GM18499 (cell line): ENCODE results near the gene YPEL1.
"Not testable (repeated sequence)": the region's sequence is repeated elsewhere in the genome, so short reads cannot be mapped to it uniquely, and the experiment has no call there.

Experiments
- ATAC-seq: cut with Tn5 transposase; IDR thresholded peaks from one replicate; pipeline ENCODE4 v1.9.1; 2021; ENCODE audit warnings: moderate number of reproducible peaks; ENCODE audit not compliant: insufficient read depth, unreplicated experiment

The YPEL1 gene

DNA sequence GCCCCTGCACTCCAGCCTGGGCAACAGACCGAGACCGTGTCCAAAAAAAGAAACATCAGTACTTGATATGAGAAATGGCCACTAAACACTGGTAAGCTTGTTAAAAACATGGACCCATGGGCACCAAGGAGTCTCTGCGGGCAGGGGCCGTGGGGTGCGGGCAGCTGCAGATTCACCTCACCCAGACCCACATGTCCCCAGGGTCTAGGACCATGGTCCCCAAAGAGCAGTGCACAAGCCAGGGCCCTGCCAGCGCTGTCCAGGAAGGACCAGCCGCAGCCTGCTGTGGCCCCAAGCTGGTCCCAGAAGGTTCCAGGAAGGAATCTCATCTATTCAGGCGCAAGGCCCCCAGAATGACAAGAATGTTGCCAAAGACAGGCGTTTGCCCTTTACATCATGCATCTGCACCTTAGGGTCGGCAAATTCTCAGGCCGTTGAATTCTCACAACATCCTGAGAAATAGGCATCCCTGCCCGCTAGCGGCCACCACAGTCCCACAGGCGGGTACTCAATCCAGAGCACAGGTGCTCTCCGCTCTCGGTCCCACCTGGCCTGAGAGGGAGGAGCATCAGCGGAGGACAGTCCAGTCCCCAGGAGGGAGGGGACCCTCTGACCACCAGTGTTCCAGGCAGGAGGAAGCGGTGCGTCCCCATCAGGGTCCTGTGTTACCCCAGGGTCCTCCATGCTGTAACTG, 9.5 kb downstream of the YPEL1 start:
- ATAC-seq: no peak

DNA sequence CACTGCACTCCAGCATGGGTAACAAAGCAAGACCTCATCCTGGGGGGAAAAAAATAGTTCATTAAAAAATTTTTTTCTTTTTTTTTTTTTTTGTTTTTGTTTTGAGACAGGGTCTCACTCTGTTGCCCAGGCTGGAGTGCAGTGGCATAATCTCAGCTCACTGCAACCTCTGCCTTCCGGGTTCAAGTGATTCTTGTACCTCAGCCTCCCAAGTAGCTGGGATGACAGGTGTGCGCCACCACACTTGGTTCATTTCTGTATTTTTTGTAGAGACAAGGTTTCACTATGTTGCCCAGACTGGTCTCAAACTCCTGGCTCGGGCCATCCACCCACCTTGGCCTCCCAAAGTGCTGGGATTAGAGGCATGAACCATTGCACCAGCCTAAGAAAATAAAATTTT, 11.1 kb downstream of the YPEL1 start:
- ATAC-seq: not testable (repeated sequence)

- not testable (repeated sequence) for ATAC-seq
Observed at GRCh38 chr22:21721195-21721852, 14.3 kb downstream of the YPEL1 start.

GRCh38 chr22:21720191-21720859, 15.3 kb downstream of the YPEL1 start:
- not testable (repeated sequence) for ATAC-seq

DNA sequence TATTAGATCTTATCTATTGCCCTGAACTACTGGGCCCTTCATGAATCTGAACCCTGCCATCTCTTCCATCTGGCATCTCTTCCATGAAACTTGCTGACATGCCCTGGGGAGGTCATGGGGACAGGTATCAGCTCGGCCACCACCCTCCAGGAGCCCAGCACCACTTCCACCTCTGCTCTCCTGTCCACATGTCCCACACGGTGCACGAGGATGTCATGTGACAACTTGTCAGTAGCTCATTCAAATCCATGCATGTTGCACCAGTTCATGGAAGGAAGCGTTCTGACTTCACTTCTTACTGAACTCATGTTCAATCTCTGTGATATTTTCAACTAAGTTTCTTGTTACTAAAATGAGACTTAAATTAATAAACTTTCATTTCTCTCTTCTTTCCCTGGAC, 16.6 kb downstream of the YPEL1 start:
- no peak for ATAC-seq

- ATAC-seq: no peak
Observed at GRCh38 chr22:21718499-21718898, 17.1 kb downstream of the YPEL1 start.

DNA sequence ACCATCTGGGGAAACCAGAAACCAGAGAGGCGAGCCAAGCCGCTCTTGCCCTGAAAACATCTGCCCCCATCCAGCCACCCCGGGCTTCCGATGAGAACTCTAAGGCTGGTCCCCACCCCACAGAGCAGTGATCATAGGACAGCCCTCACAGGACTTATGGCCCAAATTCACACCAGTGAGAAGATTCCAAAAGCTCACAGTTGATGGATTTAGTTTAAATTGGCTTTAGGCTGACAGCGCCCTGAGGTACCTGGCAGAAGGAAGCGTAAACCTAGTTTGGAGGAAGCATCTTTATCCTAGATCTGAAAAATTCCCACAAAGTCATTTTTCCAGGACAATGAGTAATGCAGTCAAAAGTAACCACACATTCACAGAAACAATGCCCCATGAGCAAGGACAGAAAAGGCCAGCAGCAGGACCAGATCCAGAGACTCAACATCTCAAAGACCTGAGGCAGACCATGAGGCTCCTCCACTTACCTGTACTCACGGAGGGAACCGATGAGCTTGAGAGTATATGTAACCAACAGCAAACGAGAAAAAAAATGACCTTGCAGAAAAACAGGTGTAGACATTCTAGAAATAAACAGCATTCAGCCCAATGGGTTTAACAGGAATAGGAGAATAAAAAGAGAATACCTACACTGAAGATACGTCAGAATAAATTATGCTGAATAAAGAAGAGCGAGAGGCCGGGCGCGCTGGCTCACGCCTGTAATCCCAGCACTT, 19.0 kb downstream of the YPEL1 start:
- ATAC-seq: not testable (repeated sequence)

GRCh38 chr22:21714786-21715185, 20.8 kb downstream of the YPEL1 start:
- no peak for ATAC-seq

GRCh38 chr22:21714059-21714770, 21.4 kb downstream of the YPEL1 start:
- no peak for ATAC-seq

- ATAC-seq: no peak
Observed at GRCh38 chr22:21713428-21714058, 22.1 kb downstream of the YPEL1 start.

DNA sequence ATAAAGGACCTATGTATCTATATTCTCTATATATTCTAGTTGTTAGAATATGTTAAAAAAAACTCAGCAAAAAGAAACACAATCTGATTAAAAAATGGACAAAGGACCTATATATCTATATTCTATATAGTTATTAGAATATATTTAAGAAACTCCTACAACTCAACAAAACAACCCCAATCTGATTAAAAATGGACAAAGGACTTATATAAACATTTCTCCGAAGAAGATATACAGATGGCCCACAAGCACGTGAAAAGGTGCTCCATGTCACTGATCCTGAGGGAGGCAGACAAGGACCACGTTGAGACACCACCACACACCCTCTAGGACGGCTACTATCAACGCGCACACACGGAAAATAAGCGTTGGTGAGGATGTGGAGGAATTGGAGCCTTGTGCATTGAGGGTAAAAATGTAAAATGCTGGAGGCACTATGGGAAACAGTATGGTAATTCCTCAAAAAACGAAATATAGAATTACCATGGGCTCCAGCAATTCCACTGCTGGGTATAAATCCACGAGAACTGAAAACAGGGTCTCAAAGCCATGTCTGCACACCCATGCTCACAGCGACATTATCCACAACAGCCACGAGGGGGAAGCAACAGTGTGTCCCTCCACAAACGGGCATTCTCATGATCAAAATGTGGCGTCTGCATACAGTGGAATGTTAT, 22.7 kb downstream of the YPEL1 start:
- ATAC-seq: no peak

GRCh38 chr22:21711851-21712250, 23.7 kb downstream of the YPEL1 start:
- no peak for ATAC-seq

DNA sequence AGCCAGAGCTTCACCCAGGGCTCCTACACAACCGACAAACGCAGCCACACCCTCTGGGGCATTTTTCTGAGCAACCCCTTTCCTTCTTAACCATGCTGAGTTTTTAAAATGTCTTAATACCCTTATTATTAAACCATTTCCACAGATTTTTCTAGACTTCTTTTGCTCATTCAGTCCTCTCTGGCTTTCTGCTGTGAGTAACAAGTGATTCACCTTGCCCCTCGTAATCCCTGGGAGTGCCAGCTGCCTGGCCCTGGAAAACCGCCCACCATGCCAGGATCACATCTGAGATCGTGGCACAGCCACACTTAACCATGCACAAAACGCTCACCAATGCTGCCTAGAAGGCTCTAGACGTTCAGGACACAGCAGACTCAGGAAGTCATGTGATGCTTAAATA, 25.4 kb downstream of the YPEL1 start:
- no peak for ATAC-seq

GRCh38 chr22:21709688-21710087, 25.9 kb downstream of the YPEL1 start:
- ATAC-seq: no peak

DNA sequence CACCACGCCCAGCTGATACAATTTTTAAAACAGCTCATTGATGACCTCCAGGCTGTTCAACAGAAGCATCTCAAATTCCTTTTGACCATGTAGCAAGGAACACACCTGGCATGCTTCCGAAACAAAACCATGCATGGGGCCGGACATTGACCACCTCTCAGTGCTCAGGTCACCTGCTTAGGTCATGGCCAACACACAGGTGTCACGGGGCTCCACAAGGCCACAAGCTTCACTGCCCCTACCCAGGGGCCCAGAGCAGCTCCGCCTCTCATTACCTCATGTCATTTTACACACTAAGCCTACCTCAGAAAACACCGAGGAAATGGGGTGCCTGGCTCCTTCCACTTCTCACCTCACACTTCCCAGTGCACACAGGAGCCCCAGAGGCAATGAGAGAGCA, 26.6 kb downstream of the YPEL1 start:
- no peak for ATAC-seq

DNA sequence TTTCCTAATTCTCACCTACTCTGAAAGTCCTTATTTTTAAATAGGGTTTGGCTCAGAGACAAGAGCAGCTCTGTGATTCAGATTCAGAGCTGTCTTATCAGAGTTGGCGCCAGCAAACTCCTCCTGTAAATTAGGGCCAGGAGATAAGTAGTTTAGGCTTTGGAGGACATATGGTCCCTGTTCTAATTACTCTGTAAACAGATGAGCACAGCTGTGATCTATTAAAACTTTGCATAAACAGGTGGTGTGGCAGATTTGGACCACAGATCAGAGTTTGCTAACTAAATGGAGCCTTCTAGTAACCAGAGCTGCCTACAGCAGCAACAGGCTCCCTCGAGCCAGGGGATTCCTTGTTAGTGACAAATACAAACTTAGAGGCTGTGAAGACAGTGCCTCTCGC, 27.9 kb downstream of the YPEL1 start:
- ATAC-seq: no peak

DNA sequence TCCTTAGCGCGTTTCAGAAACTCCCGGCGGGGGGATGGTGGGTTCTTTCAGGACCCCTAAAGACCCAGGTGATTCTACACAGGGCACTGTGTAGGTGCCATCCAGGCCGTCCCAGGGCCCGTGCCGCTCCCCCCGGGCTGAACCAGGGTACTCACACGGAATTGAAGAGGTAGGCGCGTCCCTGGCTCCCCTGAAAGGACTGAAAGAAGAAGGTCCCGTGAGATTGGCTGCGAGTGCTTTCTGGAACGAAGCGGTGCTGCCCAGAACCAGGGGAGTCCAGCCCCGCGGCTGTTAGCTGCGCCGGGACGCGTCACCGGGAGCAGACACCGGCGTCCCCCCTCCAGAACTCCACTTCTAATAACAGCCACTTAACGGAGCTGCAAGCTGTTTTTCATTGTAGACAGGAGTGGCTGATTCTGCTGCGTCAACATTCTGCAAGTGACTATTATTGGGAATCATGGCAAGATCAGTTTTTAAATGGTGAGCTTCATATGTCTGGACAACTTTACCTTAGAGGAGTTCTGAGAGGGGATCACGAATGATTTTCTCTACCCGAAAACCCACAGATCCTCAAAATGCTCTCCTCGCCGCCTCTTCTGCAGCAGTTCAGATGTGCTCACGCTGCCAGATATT, 31.8 kb downstream of the YPEL1 start:
- ATAC-seq: no peak

DNA sequence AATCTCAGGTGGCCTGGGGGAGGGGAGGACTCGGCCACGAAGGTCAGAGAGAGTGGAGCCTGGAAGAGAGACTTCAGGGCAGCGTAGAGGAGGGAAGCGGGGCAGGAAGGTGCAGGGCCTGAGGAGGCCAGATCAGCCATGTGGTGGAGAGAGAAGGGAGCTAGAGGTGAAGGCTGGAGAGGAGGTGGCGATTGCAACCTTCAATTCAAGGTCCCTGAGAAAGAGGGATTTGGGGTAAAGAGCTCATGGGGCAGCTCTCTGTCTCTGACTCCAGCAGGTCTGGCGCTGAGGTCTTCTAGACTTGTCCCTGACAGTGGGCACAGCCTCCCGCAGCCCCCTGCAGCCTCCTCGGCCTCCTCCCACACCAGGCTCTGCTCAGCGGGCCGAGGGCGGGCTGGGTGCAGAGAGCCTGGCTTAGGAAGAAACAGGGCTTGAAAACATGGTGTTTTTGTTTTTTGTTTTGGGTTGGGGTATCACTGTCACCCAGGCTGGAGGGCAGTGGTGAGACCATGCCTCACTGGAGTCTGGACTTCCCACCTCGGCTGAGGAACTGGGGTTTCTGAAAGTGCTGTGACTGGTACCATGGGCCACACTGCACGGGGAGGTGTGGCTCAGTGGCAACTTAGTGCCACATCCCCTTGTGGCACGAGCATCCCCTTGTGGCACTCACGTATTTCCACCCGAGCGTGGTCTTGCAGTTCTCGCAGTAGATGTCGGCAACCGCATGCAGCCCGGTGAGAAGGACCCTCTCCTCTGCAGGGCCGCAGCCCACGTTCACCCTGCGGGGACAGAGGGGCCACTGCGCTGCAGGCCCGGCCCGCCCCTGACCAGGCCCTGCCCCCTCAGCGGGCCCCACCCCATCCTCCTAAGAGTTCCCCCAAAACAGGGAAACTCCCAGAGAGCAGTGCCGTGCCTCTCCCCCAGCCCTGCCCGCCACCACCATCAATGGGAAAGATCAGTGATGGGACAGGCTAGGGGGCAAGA, 32.6 kb downstream of the YPEL1 start:
- ATAC-seq: no peak
